PC-3 (cell line): ENCODE measurements around the gene ZRANB3. TPM values are rescaled to one million over a fixed set of nuclear protein-coding genes. Genes with fewer than 3 reads are reported as not detected.
A peak's percentile ranks its signal among the peaks of the same experiment; 100 is the strongest.

Experiments
- ATAC-seq: fragments of 200-7000 bp; cut with Tn5 transposase; 2 replicates; pipeline ENCODE4 v1.9.1; 2020; ENCODE audit warnings: mild to moderate bottlenecking, moderate library complexity
- BruUV-seq: library from RNA; stranded (reverse); fragments of 400-500 nt; replicated peaks from 2 replicates; lab custom pipeline; 2021; lab: Mats Ljungman, UMichigan
- CTCF ChIA-PET: fragments of 300-600 bp; sonication (Branson Sonifier 250); formaldehyde crosslinking; loops from one replicate; lab custom pipeline; 2022; ENCODE audit warnings: antibody characterized with exemption; lab: Charles Lee
- POLR2A ChIA-PET: fragments of 300-600 bp; sonication (Branson Sonifier 250); formaldehyde crosslinking; loops from one replicate; lab custom pipeline; 2022; ENCODE audit warnings: antibody characterized with exemption; ENCODE audit not compliant: unreplicated experiment; lab: Charles Lee
- DNase-seq: peaks from one replicate; pipeline ENCODE4 v3.0.0-alpha.2; 2015
- H2AFZ ChIP-seq: fragments of 300-600 bp; sonication (generic); 2 replicates; pipeline ENCODE4 v1.6.0; 2016; ENCODE audit warnings: antibody characterized with exemption, low read length
- H3F3A ChIP-seq: fragments of 300-600 bp; sonication (generic); one replicate; pipeline ENCODE4 v1.6.0; 2017; ENCODE audit warnings: antibody characterized with exemption, low read length, control low read depth, mild to moderate bottlenecking; ENCODE audit not compliant: unreplicated experiment
- H3K27ac ChIP-seq: fragments of 300-600 bp; sonication (generic); 2 replicates; pipeline ENCODE4 v1.5.1; 2016; ENCODE audit warnings: mild to moderate bottlenecking, low read length
- H3K27me3 ChIP-seq: fragments of 300-600 bp; sonication (generic); 2 replicates; pipeline ENCODE4 v1.6.1; 2016; ENCODE audit warnings: low read length, mixed read lengths
- H3K36me3 ChIP-seq: fragments of 300-600 bp; sonication (generic); 2 replicates; pipeline ENCODE4 v1.6.1; 2016; ENCODE audit warnings: low read depth, mixed run types, low read length, mixed read lengths
- H3K4me1 ChIP-seq: fragments of 300-600 bp; sonication (generic); 2 replicates; pipeline ENCODE4 v1.5.1; 2016; ENCODE audit warnings: low read length; ENCODE audit not compliant: insufficient read depth
- H3K4me2 ChIP-seq: fragments of 300-600 bp; sonication (generic); 2 replicates; pipeline ENCODE4 v1.6.0; 2016; ENCODE audit warnings: low read length
- H3K4me3 ChIP-seq: fragments of 300-600 bp; sonication (generic); 2 replicates; pipeline ENCODE4 v1.5.1; 2016; ENCODE audit warnings: mild to moderate bottlenecking, low read length, mixed read lengths
- H3K79me2 ChIP-seq: fragments of 300-600 bp; sonication (generic); 2 replicates; pipeline ENCODE4 v1.6.1; 2017; ENCODE audit warnings: low read length, mixed read lengths
- H3K9ac ChIP-seq: fragments of 300-600 bp; sonication (generic); 2 replicates; pipeline ENCODE4 v1.6.0; 2016; ENCODE audit warnings: mild to moderate bottlenecking, low read length
- H3K9me2 ChIP-seq: fragments of 300-600 bp; sonication (generic); replicated peaks from 2 replicates; pipeline ENCODE4 v1.6.1; 2016; ENCODE audit warnings: mixed run types, low read length, mixed read lengths
- H3K9me3 ChIP-seq: fragments of 300-600 bp; sonication (generic); 2 replicates; pipeline ENCODE4 v1.6.1; 2016; ENCODE audit warnings: low read length, mixed read lengths
- H4K20me1 ChIP-seq: fragments of 300-600 bp; sonication (generic); 2 replicates; pipeline ENCODE4 v1.6.1; 2016; ENCODE audit warnings: low read length, mixed read lengths
- CTCF ChIP-seq: fragments of 300-600 bp; sonication (generic); conservative IDR thresholded peaks from 2 replicates; pipeline ENCODE4 v1.5.1; 2017; ENCODE audit warnings: antibody characterized with exemption, low read depth, mild to moderate bottlenecking, low read length
- EZH2 ChIP-seq: fragments of 300-600 bp; sonication (generic); IDR thresholded peaks from one replicate; pipeline ENCODE4 v1.6.1; 2017; ENCODE audit warnings: antibody characterized with exemption, mild to moderate bottlenecking, low read length; ENCODE audit not compliant: unreplicated experiment
- EZH2phosphoT487 ChIP-seq: fragments of 300-600 bp; sonication (generic); IDR thresholded peaks from 2 replicates; pipeline ENCODE4 v1.6.1; 2018; ENCODE audit warnings: mild to moderate bottlenecking, antibody characterized with exemption, low read length, borderline replicate concordance
- intact Hi-C: fragments of 100-400 bp; cut with micrococcal nuclease; formaldehyde crosslinking; loops from 2 replicates; pipeline ENCODE4 v1.9.0; 2023
- total RNA-seq: library from RNA; depleted of rRNA; stranded (reverse); fragments of >200 nt; gene quantifications from 2 replicates; pipeline ENCODE4 v1.2.3, GENCODE V29; 2014

ZRANB3 gene
- total RNA-seq, 1 experiment from 2014 or later, result 8.6 TPM

GRCh38 chr2:135169900-135170753 lies 360.9 kb downstream of the ZRANB3 start:
- POLR2A ChIA-PET, result no interaction called here
- Histone ChIP-seq H3K9ac (no peak overlapping the region), H3K27me3 (no peaks in the 10 kb centered on the region), H3K9me3 (no peaks in the 10 kb centered on the region), H4K20me1 (no peaks in the 10 kb centered on the region), H3F3A (no peaks in the 10 kb centered on the region), H3K27ac (no peak overlapping the region), H3K9me2 (no peaks in the 10 kb centered on the region), H3K36me3 (peaks cover 42% of the 10 kb centered on the region), H2AFZ (no peak overlapping the region), H3K4me2 (no peak overlapping the region), H3K4me1 (peaks cover 2% of the 10 kb centered on the region), H3K79me2 (no peaks in the 10 kb centered on the region), H3K4me3 (no peak overlapping the region)
- DNase-seq (no peak), ATAC-seq (no peak)
- no peak for TF ChIP-seq EZH2
- no peak for TF ChIP-seq EZH2phosphoT487
- TF ChIP-seq CTCF, result no peak
- no TSS peak for BruUV-seq
- intact Hi-C loops, result no loop called here
- CTCF ChIA-PET, result no interaction called here

- no peaks in the 10 kb centered on the region for H3K27me3 ChIP-seq
- ATAC-seq (no peak), DNase-seq (no peak)
These were observed 362.7 kb downstream of the ZRANB3 start for GRCh38 chr2:135168204-135168856.

More at GRCh38 chr2:135168204-135168856, 362.7 kb downstream of the ZRANB3 start:
- no TSS peak for BruUV-seq
- no peak overlapping the region for H2AFZ ChIP-seq
- H4K20me1 ChIP-seq, result no peaks in the 10 kb centered on the region
- no peaks in the 10 kb centered on the region for H3K9me2 ChIP-seq
- POLR2A ChIA-PET, result no interaction called here
- no peaks in the 10 kb centered on the region for H3K79me2 ChIP-seq
- H3K4me3 ChIP-seq, result no peak overlapping the region
- intact Hi-C loops, result no loop called here
- H3K36me3 ChIP-seq, result peaks cover 46% of the 10 kb centered on the region
- H3K27ac ChIP-seq, result no peak overlapping the region
- H3K4me1 ChIP-seq, result peaks cover 19% of the 10 kb centered on the region
- H3K9me3 ChIP-seq, result no peaks in the 10 kb centered on the region
- H3K4me2 ChIP-seq, result no peak overlapping the region
- TF ChIP-seq EZH2 (no peak), CTCF (0 out of 2 replicates have a peak, but pooled peaks have one; percentile 26)
- CTCF ChIA-PET, result no interaction called here
- H3K9ac ChIP-seq, result no peak overlapping the region
- no peaks in the 10 kb centered on the region for H3F3A ChIP-seq
